ENCODE measurements around the gene ARL8A.

The ARL8A gene

DNA sequence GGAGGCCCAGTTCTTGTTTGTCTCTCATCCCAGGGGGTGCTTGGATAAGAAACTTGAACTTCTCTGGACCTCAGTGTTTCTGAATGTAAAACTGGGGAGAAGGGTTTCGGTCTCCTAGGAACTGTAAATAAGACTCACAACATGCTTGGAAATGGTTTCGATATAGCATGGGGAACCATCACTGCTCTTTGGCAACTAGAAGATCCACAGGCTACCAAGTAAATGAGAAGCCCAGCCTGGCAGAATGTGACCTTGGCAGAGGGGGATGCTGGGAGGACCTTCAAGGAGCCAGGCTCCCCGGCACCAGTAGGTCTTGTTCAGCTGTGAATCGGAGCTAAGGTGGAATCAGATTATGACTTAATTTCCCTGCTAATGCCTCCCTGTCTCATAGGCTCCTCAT lies 3.7 kb downstream of the ARL8A start:
- peaks cover 13% of the 10 kb centered on the region for H3F3A ChIP-seq (ENCODE audit: insufficient read depth, low read length)
- H3K9me2 ChIP-seq (replicated peaks; ENCODE audit: insufficient read depth, low read length) = no peaks in the 10 kb centered on the region
- H3K4me2 ChIP-seq (ENCODE audit: low read depth, low read length) = no peak overlapping the region
- H3K27me3 ChIP-seq (replicated peaks; ENCODE audit: insufficient read depth, low read length) = no peaks in the 10 kb centered on the region
- H3K9ac ChIP-seq (ENCODE audit: low read length) = no peak overlapping the region
- no peak overlapping the region for H3K27ac ChIP-seq (ENCODE audit: low read length)
- no peak overlapping the region for H2AFZ ChIP-seq (ENCODE audit: low read length)
- no peaks in the 10 kb centered on the region for H3K9me3 ChIP-seq (replicated peaks; ENCODE audit: insufficient read depth, low read length)
- H3K4me3 ChIP-seq (ENCODE audit: low read length) = no peak overlapping the region
- no peak for DNase-seq
- TF ChIP-seq, protein P1, sequence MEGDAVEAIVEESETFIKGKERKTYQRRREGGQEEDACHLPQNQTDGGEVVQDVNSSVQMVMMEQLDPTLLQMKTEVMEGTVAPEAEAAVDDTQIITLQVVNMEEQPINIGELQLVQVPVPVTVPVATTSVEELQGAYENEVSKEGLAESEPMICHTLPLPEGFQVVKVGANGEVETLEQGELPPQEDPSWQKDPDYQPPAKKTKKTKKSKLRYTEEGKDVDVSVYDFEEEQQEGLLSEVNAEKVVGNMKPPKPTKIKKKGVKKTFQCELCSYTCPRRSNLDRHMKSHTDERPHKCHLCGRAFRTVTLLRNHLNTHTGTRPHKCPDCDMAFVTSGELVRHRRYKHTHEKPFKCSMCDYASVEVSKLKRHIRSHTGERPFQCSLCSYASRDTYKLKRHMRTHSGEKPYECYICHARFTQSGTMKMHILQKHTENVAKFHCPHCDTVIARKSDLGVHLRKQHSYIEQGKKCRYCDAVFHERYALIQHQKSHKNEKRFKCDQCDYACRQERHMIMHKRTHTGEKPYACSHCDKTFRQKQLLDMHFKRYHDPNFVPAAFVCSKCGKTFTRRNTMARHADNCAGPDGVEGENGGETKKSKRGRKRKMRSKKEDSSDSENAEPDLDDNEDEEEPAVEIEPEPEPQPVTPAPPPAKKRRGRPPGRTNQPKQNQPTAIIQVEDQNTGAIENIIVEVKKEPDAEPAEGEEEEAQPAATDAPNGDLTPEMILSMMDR (IDR thresholded peaks at IDR 0.05; ENCODE audit: low read length) = no peak
- TF ChIP-seq EZH2 (optimal IDR thresholded peaks at IDR 0.05; ENCODE audit: low read depth, low read length) (no peak), EZH2phosphoT487 (IDR thresholded peaks at IDR 0.05; ENCODE audit: low read length) (no peak)
- H4K20me1 ChIP-seq (ENCODE audit: insufficient read depth, low read length) = 0 out of 2 replicates have a peak, but pooled peaks cover 9% of the 10 kb centered on the region
- H3K36me3 ChIP-seq (replicated peaks; ENCODE audit: insufficient read depth, low read length) = no peaks in the 10 kb centered on the region
- peaks cover 62% of the 10 kb centered on the region for H3K79me2 ChIP-seq (ENCODE audit: low read length)
- H3K4me1 ChIP-seq (ENCODE audit: low read length) = peaks cover 7% of the 10 kb centered on the region

DNA sequence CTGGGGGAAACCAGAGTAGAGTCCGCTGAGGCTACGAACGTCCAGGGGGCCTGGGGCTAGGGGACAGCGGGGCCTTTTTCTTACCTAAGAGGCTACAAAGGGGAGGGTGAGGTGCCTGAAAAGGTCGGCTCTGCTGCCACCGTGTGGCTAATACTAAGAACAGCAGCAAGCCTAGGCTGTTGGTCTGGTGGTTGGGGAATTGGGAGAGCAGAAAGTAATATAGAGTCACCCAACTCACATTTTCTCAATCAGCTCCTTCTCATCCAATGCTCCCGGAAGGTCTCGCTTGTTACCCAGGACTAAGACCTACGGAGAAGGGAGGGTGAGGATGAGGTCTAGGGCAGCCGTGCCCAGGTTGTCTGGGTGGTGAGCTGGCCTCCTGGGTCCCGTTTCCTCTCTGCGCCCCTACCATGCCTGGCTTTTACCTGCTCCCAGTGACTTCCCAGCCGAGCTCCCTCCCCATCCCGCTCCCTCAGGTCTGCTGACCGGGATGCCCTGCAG lies 9.3 kb downstream of the ARL8A start:
- no peaks in the 10 kb centered on the region for H3K4me1 ChIP-seq (ENCODE audit: low read length)
- H3K27me3 ChIP-seq (replicated peaks; ENCODE audit: insufficient read depth, low read length) = no peaks in the 10 kb centered on the region
- H3K4me2 ChIP-seq (ENCODE audit: low read depth, low read length) = no peak overlapping the region
- H3K27ac ChIP-seq (ENCODE audit: low read length) = no peak overlapping the region
- no peaks in the 10 kb centered on the region for H3K36me3 ChIP-seq (replicated peaks; ENCODE audit: insufficient read depth, low read length)
- H3K79me2 ChIP-seq (ENCODE audit: low read length) = peaks cover 24% of the 10 kb centered on the region
- H3K9ac ChIP-seq (ENCODE audit: low read length) = no peak overlapping the region
- DNase-seq = peak; percentile 71
- H3K4me3 ChIP-seq (ENCODE audit: low read length) = no peak overlapping the region
- H3F3A ChIP-seq (ENCODE audit: insufficient read depth, low read length) = peaks cover 5% of the 10 kb centered on the region; the same call in 1 of the 2 replicates
- H2AFZ ChIP-seq (ENCODE audit: low read length) = no peak overlapping the region
- H3K9me3 ChIP-seq (replicated peaks; ENCODE audit: insufficient read depth, low read length) = no peaks in the 10 kb centered on the region
- H4K20me1 ChIP-seq (ENCODE audit: insufficient read depth, low read length) = 0 out of 2 replicates have a peak, but pooled peaks cover 5% of the 10 kb centered on the region
- H3K9me2 ChIP-seq (replicated peaks; ENCODE audit: insufficient read depth, low read length) = no peaks in the 10 kb centered on the region
- no peak for TF ChIP-seq EZH2 (optimal IDR thresholded peaks at IDR 0.05; ENCODE audit: low read depth, low read length)
- TF ChIP-seq, protein P1 (IDR thresholded peaks at IDR 0.05; ENCODE audit: low read length) = peak; percentile 97

DNA sequence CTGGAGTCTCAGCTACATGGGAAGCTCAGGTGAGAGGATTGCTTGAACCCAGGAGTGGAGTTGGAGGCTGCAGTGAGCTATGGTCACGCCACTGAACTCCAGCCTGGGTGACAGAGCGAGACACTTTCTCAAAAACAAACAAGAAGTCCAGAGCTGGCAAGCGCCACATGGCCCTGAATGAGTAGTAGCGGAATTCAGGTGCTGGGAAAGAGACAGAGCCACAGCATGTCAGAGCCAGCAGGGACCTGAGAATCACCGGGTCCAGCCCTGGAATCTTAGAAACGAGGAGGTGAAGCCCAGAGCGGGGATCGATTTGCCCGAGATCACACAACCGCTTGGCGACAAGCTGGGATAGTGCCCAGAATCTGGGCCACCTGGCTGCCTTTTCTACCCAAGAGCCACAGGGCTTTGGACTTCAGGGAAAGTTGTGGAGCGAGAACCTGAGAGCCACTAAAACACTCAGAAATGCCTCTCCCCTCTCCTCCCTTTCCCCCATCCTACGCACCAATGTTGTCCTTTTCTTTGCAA lies 9.8 kb downstream of the ARL8A start:
- no peak for DNase-seq
- Histone ChIP-seq H2AFZ (ENCODE audit: low read length) (no peak overlapping the region), H3K4me1 (ENCODE audit: low read length) (no peaks in the 10 kb centered on the region), H3K4me3 (ENCODE audit: low read length) (no peak overlapping the region), H3K27ac (ENCODE audit: low read length) (no peak overlapping the region), H3K9me2 (replicated peaks; ENCODE audit: insufficient read depth, low read length) (no peaks in the 10 kb centered on the region), H4K20me1 (ENCODE audit: insufficient read depth, low read length) (0 out of 2 replicates have a peak, but pooled peaks cover 5% of the 10 kb centered on the region), H3F3A (ENCODE audit: insufficient read depth, low read length) (peaks cover 5% of the 10 kb centered on the region; the same call in 1 of the 2 replicates), H3K79me2 (ENCODE audit: low read length) (peaks cover 19% of the 10 kb centered on the region), H3K36me3 (replicated peaks; ENCODE audit: insufficient read depth, low read length) (no peaks in the 10 kb centered on the region), H3K9ac (ENCODE audit: low read length) (no peak overlapping the region), H3K27me3 (replicated peaks; ENCODE audit: insufficient read depth, low read length) (no peaks in the 10 kb centered on the region), H3K9me3 (replicated peaks; ENCODE audit: insufficient read depth, low read length) (no peaks in the 10 kb centered on the region), H3K4me2 (ENCODE audit: low read depth, low read length) (no peak overlapping the region)
- TF ChIP-seq, protein P1 (IDR thresholded peaks at IDR 0.05; ENCODE audit: low read length) = no peak
